HG03039 (cell line): ENCODE results near the gene CYB5A.
"Not testable (repeated sequence)": the region's sequence is repeated elsewhere in the genome, so short reads cannot be mapped to it uniquely, and the experiment has no call there.

Experiments used
- ATAC-seq: cut with Tn5 transposase; IDR thresholded peaks from one replicate; pipeline ENCODE4 v1.9.1; 2021; ENCODE audit warnings: mild to moderate bottlenecking, moderate library complexity; ENCODE audit not compliant: unreplicated experiment

Gene CYB5A

DNA sequence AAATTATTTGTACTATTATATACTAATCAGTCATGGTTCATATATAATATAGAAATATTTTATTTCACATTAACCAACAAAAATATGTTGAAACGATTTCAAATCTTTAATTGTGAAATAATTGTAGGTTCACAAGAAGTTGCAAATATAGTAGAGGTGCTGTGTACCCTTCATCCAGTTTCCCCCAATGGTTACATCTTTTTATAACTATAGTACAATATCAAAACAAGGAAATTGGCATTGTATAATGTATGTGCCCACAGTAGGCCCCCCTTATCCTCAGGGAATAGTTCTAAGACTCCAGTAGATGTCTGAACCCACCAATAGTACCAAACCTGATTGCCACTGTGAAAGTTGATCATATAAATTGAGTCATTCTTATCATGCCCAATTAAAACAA is 7.4 kb upstream of the CYB5A start:
- ATAC-seq = no peak

DNA sequence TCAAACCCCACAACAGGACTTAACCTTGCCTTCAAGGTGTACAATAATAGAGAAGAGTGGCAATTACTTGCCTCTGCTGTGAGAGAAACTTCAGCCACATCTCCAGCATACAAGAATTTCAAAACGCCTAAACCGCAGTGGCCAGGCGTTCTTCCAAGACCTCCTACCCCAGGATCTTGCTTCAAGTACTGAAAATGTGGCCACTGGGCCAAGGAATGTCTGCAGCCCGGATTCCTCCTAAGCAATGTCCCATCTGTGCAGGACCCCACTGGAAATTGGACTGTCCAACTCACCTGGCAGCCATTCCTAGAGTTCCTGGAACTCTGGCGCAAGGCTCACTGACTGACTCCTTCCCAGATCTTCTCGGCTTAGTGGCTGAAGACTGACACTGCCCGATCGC is 2.8 kb upstream of the CYB5A start:
- no peak for ATAC-seq

DNA sequence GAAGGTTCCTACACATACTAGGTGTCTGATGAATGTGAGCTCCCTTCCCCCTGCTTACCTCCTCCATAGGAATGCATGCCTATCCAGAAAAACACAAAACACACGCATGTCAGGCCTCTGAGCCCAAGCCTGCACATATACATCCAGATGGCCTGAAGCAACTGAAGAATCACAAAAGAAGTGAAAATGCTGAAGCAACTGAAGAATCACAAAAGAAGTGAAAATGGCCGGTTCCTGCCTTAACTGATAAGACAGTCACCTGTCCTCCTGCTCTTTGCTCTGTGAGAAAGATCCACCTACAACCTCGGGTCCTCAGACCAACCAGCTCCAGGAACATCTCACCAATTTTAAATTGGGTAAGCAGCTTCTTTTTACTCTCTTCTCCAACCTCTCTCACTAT is 1.2 kb upstream of the CYB5A start:
- not testable (repeated sequence) for ATAC-seq

DNA sequence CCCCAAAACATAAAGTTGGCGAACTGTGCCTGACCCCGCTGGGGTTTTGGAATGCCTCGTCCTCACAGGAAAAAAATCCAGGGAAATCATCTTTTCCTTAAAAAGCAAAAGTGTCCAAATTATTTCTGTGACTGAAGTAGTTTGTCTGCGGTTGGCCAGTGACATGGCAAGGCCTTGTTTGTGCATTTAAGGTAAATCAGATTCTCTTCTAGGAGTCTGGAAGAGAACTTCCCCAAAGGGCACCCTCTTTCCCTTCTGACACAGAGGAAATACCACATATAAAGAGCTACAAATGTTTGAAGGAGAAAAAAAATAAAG is 737 bp upstream of the CYB5A start:
- no peak for ATAC-seq

DNA sequence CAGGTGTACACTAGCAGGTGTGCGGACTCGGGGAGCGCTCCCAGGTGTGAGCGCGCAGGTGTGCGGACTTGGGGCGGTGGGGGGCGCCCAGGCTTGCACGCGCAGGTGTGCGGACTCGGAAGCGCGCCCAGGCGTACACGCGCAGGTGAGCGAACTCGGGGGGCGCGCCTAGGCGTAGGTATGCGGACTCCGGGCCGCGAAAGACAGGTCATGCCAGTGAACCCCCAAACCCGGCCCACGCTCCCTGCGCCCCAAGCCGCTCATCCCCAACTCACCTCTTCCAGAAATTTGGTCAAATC is 342 bp downstream of the CYB5A start:
- no peak for ATAC-seq

DNA sequence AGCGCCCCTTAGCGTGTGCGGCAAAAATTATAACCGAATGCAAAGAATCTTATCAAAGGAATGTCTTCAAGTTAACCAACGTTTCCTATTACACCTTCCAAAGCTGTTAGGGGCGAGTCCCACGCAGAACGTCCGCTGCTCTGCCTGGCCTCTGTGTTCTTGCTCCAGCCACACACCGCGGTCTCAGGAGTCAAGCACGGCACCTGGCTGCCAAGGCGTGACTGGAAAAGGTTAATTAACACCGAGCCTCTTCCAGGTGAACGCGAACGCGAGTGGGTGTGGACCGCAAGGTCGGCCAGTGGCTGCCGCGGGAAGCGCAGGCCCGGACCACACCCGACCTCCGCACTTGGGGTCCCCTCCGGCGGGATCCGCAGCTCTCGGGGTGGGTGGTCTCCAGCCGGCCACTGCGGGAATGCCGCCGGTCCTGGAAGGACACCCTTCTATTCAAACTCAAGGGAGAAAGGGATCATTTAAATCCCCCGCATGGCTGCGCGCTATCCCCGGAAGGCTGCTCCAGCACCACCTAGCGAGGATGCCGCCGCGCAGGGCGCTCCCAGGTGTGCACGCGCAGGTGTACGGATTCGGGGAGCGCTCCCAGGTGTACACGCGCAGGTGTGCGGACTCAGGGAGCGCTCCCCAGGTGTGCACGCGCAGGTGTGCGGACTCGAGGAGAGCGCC is 830 bp downstream of the CYB5A start:
- no peak for ATAC-seq

DNA sequence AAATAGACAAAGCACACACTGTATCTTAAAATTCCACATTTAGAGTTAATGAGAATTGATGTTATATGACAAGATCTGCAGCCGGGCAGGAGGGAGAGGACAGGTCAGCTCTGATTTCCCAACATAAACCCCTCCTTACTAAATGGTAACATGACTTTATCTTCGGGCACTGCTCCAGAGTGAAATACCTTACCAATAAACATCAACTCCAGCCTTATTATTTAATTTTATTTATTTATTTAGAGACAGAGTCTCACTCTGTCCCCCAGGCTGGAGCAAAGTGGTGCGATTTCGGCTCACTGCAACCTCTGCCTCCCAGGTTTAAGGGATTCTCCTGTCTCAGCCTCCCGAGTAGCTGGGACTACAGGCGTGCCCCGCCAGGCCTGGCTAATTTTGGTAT is 1.7 kb downstream of the CYB5A start:
- no peak for ATAC-seq

DNA sequence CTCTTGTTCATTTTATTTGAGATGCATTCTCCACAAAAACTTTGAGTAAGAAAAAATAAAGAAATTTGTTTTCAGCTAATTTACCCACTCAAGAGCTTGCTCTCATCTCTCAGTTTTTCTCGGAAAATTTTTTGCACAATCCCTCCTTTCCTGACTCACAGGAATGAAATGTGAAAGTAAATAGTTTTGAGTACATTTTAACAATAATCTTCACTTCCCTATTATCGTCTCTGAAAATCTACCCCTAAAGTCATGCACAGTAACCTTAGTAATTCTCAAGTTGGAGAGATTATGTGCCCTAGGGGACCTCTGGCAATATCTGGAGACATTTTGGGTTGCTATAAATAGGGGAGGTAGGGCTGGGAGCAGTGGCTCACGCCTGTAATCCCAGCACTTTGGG is 2.6 kb downstream of the CYB5A start:
- ATAC-seq = no peak

DNA sequence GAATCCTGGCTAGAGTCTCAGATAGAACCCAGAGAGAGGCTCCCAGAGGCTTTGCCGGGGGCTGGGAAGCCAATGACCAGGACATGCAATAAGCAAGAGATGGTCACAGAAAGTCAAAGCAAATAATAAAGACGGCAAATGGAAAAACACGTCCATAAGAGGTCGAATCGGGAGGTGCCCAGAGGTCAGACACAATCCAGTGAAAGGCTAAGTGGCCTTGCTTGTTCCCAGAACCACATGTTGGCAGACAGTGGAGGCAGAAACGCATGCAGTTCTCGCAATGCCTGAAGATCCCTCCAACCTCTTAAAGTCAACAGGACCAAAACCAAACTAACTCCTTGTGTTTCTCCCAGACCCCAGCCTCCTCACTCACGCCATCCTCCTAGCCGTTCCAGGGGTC is 3.0 kb downstream of the CYB5A start:
- no peak for ATAC-seq

DNA sequence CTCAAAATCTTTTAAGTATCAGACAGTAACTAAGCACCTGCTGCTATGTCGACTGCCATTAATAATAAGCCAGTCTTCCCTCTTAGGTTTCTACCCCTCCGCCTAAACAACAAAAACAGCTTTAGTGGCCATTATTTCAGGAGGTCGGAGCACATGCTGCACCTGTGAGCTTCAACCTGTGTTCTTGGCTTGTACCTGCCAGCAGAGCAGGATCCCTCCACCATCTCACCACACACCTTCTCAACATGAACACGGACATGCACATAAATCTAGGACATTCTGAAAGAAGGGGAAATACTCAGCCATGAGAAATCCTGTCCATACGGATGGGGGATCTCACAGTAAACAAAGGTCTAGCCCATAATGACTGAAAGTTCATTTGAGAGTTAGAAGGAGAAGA is 3.7 kb downstream of the CYB5A start:
- ATAC-seq = no peak

DNA sequence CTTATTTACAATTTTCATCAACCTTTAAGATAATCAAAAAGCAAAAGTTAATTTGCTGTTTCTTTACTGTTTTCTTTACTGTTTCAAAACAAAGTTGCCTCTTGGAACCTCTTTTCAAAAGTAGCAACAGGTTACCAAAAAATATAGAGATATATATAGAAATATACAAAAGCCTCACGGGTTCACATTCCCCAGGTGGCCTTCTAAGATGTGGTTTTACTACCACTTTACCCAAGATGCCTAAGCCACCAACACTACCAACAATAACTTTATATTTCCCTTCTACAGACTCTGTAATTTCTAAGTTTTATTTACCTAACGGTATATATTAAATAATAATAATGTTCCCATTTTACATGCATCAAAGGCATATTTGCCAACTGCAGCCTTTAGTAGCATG is 4.9 kb downstream of the CYB5A start:
- no peak for ATAC-seq

DNA sequence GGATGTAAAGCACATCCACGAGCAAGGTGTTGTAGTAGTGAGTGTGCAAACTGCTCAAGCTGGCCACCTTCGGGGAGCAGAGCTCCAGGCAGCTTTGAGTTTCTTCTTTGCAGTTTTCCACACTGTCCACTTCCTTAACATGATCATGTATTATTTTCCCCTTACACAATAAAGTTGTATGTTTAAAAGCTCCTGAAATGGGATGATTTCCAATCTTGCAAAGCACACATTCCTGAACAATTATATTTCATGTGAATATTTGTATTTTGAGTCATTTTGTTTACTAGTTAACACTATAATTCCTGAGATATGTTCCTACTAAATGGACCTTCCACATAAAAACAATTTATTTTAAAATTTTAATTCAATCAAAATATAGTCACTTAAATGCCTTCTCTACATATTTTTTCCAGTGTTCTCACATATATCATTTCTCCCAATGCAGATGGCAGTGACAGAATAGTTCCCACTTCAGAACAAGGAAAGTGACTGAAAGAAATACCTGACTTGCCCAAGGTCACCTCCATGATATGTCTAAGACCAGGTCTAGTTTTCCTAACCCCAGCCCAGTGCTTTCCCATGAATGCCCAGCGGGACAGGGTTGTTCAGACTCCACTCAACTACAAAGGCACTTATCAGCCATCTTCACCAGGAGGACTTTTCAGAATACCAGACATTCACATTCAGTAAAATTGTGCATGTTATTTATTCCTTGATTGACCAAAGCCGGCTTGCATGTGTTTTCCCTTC is 5.5 kb downstream of the CYB5A start:
- no peak for ATAC-seq

DNA sequence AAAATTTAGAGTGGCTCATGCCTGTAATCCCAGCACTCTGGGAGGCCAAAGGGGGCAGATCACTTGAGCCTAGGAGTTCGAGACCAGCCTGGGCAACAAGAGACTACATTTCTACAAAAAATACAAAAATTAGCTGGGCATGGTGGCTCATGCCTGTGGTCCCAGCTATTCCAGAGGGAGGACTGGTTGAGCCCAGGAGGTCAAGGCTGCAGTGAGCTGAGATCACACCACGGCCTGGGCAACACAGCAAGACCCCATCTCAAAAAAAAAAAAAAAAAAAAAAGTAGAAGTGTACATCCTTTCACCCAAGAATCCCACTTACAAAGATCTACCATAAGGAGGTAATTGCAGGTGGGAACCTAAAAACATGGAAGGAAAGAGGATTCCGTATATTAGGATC is 6.2 kb downstream of the CYB5A start:
- ATAC-seq = not testable (repeated sequence)

DNA sequence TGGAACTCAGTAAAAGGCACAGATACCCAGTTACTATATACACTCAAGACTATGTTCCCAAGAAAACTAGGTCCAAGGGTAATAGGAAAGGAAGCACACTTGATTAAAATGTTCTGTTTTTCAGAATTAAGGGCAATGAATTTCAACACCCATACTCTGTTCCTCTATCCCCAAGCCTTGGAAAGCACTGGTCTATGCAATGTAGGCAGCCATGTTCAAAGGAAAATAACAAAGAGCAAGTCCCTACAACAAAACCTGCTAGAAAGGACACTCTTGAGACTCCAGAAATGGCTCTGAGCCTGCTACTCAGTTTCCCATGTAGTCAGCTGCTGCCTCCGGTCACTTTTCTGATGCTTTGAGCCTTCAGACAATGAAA is 6.8 kb downstream of the CYB5A start:
- no peak for ATAC-seq

DNA sequence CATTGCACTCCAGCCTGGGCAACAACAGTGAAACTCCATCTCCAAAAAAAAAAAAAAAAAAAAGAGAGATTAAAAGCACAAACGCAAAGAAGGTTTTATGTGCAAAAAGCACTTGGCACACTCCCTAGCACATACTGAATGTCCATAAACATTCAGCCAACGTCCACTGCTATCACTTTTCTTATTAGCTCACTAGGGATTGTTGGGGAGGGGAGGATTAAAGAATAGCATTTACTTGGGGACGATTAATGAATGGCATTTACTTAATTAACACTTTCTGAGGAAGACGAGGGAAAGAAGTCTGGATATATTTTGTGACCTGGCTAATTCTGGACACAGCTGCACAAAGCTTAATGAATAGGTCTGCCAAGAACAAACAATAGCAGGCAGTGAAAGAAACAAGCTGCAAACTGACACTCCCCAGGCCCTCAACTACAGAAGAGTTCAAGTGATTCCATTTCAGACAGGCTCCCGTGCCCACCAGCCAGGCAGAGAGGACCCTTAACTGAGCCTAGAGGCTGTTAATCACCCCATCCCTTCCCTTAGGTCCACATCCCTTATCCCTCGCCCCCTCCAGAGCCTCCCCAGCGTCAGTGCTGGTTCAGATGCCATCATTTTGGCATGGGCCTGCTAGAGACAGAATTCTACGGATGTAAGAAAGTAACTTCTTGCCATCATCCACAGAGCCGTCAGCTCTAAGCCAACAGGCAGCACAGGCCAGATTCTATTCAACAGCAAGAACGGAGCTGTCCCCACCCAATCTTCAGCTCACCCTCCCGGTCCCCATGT is 7.4 kb downstream of the CYB5A start:
- ATAC-seq = no peak

DNA sequence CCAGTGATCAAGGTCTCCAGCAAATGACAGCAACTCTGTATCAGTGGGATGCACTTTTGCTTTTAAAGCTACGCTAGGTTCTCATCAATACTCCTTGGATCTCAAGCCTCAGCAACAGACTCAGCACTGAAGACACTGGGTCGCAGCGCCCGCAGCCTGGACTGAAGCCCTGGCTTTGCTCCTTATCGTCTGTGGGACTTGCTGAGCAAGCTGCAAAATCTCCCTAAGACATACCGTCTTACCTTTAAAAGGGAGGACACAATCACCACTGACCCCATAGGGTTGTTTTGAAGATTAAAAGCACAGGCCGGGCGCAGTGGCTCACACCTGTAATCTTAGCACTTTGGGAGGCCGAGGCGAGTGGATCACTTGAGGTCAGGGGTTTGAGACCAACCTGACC is 8.1 kb downstream of the CYB5A start:
- ATAC-seq = no peak

DNA sequence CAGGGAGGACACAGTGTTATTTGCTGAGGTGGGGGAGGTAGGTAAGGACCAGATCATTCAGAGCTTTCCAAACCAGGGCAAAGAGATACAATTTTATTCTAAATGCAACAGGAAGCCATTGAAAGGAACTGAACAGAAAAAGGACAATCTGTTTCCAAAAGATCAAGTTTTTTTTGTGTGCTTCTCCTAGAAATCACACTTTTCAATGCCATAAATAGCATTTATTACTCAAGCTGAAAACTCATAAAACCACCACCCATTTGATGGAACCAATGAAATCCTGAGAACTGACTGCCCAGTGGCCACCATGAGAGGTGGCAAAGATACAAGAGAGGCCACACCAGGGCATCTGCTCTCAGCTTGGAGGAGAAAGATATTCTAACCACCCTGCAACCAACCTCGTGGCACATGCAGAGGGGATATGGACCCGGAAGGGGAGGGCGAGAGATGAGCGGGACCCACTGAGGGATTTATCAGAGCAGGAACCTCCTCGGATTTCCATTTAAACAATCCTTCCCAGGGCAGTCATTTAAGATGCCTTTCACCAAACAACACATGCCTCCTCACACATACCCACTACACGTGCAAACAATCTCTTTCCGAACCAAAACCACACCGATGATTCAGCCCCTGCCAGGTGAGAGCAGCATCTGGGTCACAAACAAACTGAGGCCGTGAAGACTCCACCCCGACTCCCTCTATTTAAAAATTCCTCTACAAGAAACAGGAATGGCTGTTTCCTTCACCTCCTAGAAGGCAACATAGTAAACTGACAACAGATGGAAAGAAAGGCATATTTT is 8.8 kb downstream of the CYB5A start:
- no peak for ATAC-seq

DNA sequence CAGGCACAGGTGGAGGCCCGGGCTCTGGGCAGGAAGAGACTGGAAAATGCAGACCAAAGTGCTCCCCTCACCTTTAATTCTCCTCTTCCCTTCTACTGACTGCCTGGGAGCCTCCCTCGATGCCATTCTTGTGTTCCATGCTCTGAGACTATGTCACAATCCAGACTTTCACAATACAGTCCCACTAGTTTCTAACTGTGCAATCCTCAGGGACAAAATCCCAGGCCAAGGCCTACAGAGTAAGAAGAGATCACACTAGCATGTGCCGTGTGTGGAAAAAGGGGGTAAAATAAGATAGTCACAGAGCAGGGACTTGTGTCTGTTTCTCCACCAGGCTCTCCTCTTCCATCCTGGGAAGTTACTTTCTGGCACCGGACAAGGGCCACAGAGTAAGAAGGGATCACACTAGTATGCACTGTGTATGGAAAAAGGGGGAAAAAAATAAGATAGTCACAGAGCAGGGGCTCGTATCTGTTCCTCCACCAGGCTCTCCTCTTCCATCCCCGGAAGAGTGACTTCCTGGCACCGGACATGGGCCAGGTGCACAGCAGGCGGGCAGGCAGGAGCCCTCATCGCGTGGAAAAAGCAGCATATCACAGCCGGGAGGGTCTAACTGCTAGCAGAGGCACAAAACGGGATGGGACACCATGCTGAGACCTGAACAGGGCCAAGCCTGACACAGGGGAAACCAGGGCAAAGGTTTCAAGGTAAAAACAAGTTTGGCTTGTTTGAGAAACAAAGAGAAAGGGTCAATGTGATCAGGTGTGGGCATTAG is 9.6 kb downstream of the CYB5A start:
- ATAC-seq = no peak

DNA sequence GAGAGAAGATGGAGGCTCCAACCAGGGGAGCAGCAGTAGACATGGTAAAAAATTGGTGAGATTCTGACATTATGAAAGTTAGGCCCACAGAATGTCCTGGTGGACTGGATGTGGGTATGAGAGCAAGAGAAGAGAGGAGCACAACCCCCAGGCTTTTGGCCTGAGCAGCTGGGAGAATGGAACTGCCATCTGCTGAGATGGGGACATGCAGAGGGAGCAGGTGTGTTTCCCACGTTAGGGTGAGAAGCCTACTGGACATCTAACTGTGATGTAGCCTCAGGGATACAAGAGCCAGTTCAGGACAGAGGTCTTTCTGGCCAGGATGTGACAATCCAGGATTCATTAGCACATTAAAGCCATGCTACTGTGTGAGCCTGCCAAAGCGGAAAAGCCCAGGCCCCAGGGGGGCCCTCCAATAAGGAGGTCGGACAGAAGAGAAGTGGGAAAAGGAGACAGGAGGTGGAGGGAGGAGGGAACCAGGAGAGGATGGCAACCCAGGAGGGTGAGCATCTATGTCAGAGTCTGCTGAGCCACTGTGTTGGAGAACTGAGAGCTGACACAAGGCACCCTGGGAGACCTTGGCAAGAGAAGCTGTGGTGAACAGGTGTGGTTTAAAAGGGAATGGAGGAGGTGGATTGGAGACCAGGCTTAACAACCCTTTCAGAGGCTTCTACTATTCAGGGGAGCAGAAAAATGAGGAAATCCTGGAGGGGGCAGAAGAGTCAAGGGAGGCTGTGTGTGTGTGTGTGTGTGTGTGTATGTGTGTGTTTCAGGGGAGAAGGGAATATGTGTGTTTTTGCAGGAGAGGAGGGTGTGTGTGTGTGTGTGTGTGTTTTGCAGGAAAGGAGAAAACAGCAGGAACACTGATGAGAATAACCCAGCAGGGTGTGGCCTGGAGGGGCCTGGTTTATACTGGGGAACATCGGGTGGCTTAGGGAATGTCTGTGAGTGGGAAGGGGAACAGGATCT is 10.5 kb downstream of the CYB5A start:
- ATAC-seq = no peak

DNA sequence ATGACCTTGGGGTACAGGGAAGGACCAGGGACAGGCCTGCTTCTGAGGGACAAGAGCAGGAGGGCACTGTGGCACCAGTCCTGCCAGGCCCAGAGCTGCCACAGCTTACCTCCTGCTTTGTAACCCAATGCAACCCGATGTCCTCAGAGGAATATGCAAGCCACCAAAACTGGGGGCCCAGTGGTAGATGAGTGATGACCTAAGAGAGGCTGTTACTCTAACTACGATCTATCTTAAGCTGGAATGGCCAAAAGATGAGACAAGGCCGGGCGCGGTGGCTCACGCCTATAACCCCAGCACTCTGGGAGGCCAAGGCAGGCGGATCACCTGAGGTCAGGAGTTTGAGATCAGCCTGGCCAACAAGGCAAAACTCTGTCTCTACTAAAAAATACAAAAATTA is 12.8 kb downstream of the CYB5A start:
- ATAC-seq = no peak
